ENCODE results near the gene FIGN.

DNA sequence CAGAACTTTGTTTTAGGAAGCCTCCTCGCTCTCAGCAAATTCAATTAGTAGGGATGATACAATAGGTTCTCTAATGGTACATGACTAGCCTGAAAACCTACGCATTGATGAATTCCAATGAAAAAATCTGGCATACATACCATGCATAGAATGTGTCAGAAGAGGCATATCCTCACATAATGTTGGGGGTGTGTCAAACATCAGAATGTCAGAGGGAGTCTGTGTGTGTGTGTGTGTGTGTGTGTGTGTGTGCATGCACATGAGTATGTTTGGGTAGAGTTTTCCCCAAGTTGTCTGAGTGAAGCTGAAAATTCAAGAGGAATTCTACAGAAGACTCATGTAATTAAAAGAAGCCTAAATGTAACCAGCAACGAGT, 78.5 kb downstream of the FIGN start:
- TF ChIP-seq CTCF (IDR thresholded peaks at IDR 0.05 in 2 of 3, conservative IDR thresholded peaks at IDR 0.05 in 1 of 3; ENCODE audit: borderline replicate concordance in 1 of 3, insufficient read depth in 1 of 3, low read depth in 2 of 3, low read length in 2 of 3) (no peak), EZH2phosphoT487 (IDR thresholded peaks at IDR 0.05; ENCODE audit: borderline replicate concordance) (no peak)

Data from HCT116 (cell line).